Caco-2 (cell line): ENCODE measurements around the gene OTOA. TPM values are rescaled to one million over a fixed set of nuclear protein-coding genes. Genes with fewer than 3 reads are reported as not detected.

Source experiments
- BruUV-seq: library from RNA; stranded (reverse); fragments of 400-500 nt; replicated peaks from 2 replicates; lab custom pipeline; 2021; lab: Mats Ljungman, UMichigan
- CTCF ChIA-PET: fragments of 300-600 bp; sonication (Branson Sonifier 250); formaldehyde crosslinking; loops from one replicate; lab custom pipeline; 2022; ENCODE audit warnings: antibody characterized with exemption; lab: Charles Lee
- POLR2A ChIA-PET: fragments of 300-600 bp; sonication (Branson Sonifier 250); formaldehyde crosslinking; loops from one replicate; lab custom pipeline; 2022; ENCODE audit warnings: antibody characterized with exemption; lab: Charles Lee
- DNase-seq, 2 experiments: peaks; one replicate each; pipeline versions ENCODE4 v3.0.0 to v3.0.0-alpha.2; 2020 to 2022
- H3K27me3 ChIP-seq: replicated peaks from 2 replicates; pipeline ENCODE4 v1.6.0; 2011; ENCODE audit warnings: low read length; ENCODE audit not compliant: control insufficient read depth, insufficient read depth
- H3K36me3 ChIP-seq: 2 replicates; pipeline ENCODE4 v1.5.1; 2011; ENCODE audit warnings: low read length; ENCODE audit not compliant: control insufficient read depth, insufficient read depth
- H3K4me1 ChIP-seq: fragments of 250-450 bp; sonication (Bioruptor Pico); 2 replicates; pipeline ENCODE4 v1.5.1; 2020; ENCODE audit warnings: mild to moderate bottlenecking
- H3K4me3 ChIP-seq: 2 replicates; pipeline ENCODE4 v1.5.1; 2011; ENCODE audit warnings: low read depth, mild to moderate bottlenecking, control low read depth, low read length
- H3K9me3 ChIP-seq: fragments of 250-450 bp; sonication (Bioruptor Pico); 2 replicates; pipeline ENCODE4 v1.5.1; 2020; ENCODE audit warnings: mild to moderate bottlenecking, moderate library complexity
- H3K27ac Mint-ChIP-seq: one replicate; pipeline ENCODE4 v1.8.0; 2022; ENCODE audit warnings: mixed read lengths; ENCODE audit not compliant: unreplicated experiment
- H3K27me3 Mint-ChIP-seq: one replicate; pipeline ENCODE4 v1.8.0; 2022; ENCODE audit warnings: mixed read lengths; ENCODE audit not compliant: insufficient read depth, unreplicated experiment
- H3K36me3 Mint-ChIP-seq: one replicate; pipeline ENCODE4 v1.8.0; 2022; ENCODE audit warnings: mild to moderate bottlenecking, mixed read lengths; ENCODE audit not compliant: insufficient read depth, unreplicated experiment
- H3K4me1 Mint-ChIP-seq: one replicate; pipeline ENCODE4 v1.8.0; 2022; ENCODE audit warnings: low read depth, mixed read lengths; ENCODE audit not compliant: unreplicated experiment
- H3K4me3 Mint-ChIP-seq: one replicate; pipeline ENCODE4 v1.8.0; 2022; ENCODE audit warnings: mild to moderate bottlenecking, moderate library complexity, mixed read lengths; ENCODE audit not compliant: unreplicated experiment
- H3K9me3 Mint-ChIP-seq: one replicate; pipeline ENCODE4 v1.8.0; 2022; ENCODE audit warnings: mixed read lengths; ENCODE audit not compliant: unreplicated experiment
- intact Hi-C: fragments of 100-400 bp; cut with micrococcal nuclease; formaldehyde crosslinking; loops from one replicate; pipeline ENCODE4 v1.10.0; 2022; ENCODE audit not compliant: unreplicated experiment
- total RNA-seq: library from RNA; stranded (reverse); gene quantifications from 2 replicates; pipeline ENCODE4 v1.2.3, GENCODE V29; 2022
- TF ChIP-seq, protein P1 (sequence below), 2 experiments: fragments of 200-600 bp in 1 of 2; IDR thresholded peaks; 1 replicate in 1 of 2; 2 replicates in 1 of 2; pipeline versions ENCODE4 v1.5.1 to v1.8.0; 2011 to 2022; ENCODE audit warnings: antibody characterized with exemption in 1 of 2, control low read depth in 1 of 2, inconsistent platforms in 1 of 2, low read depth in 1 of 2, low read length in 1 of 2, mild to moderate bottlenecking in 1 of 2, moderate library complexity in 1 of 2; ENCODE audit not compliant: insufficient read depth in 1 of 2, severe bottlenecking in 1 of 2, unreplicated experiment in 1 of 2

The OTOA gene
- total RNA-seq, 1 experiment from 2014 or later: not detected

GRCh38 chr16:21642861-21643260 is 20.9 kb upstream of the OTOA start:
- Mint-ChIP-seq H3K27me3 (no peaks in the 10 kb centered on the region), H3K27ac (no peak overlapping the region), H3K4me3 (no peak overlapping the region), H3K9me3 (no peaks in the 10 kb centered on the region), H3K4me1 (peaks cover 7% of the 10 kb centered on the region), H3K36me3 (no peaks in the 10 kb centered on the region)
- no peaks in the 10 kb centered on the region for H3K27me3 ChIP-seq
- TF ChIP-seq, protein P1, sequence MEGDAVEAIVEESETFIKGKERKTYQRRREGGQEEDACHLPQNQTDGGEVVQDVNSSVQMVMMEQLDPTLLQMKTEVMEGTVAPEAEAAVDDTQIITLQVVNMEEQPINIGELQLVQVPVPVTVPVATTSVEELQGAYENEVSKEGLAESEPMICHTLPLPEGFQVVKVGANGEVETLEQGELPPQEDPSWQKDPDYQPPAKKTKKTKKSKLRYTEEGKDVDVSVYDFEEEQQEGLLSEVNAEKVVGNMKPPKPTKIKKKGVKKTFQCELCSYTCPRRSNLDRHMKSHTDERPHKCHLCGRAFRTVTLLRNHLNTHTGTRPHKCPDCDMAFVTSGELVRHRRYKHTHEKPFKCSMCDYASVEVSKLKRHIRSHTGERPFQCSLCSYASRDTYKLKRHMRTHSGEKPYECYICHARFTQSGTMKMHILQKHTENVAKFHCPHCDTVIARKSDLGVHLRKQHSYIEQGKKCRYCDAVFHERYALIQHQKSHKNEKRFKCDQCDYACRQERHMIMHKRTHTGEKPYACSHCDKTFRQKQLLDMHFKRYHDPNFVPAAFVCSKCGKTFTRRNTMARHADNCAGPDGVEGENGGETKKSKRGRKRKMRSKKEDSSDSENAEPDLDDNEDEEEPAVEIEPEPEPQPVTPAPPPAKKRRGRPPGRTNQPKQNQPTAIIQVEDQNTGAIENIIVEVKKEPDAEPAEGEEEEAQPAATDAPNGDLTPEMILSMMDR (IDR thresholded peaks at IDR 0.05; ENCODE audit: insufficient read depth in 1 of 2, low read depth in 1 of 2, low read length in 1 of 2, severe bottlenecking in 1 of 2, unreplicated experiment in 1 of 2): no peak
- no peaks in the 10 kb centered on the region for H3K9me3 ChIP-seq
- CTCF ChIA-PET: no interaction called here
- intact Hi-C loops: no loop called here
- no peak for DNase-seq
- H3K36me3 ChIP-seq: no peaks in the 10 kb centered on the region
- no TSS peak for BruUV-seq
- POLR2A ChIA-PET: no interaction called here
- no peak overlapping the region for H3K4me3 ChIP-seq
- peaks cover 4% of the 10 kb centered on the region; the same call in 1 of the 2 replicates for H3K4me1 ChIP-seq

- TF ChIP-seq, protein P1 (IDR thresholded peaks at IDR 0.05; ENCODE audit: insufficient read depth in 1 of 2, low read depth in 1 of 2, low read length in 1 of 2, severe bottlenecking in 1 of 2, unreplicated experiment in 1 of 2): no peak
- intact Hi-C loops: no loop called here
- POLR2A ChIA-PET: no interaction called here
- BruUV-seq: no TSS peak
- DNase-seq: no peak
- H3K27me3 Mint-ChIP-seq: no peaks in the 10 kb centered on the region
- H3K9me3 Mint-ChIP-seq: no peaks in the 10 kb centered on the region
- H3K9me3 ChIP-seq: no peaks in the 10 kb centered on the region
- H3K4me1 Mint-ChIP-seq: peaks cover under 1% of the 10 kb centered on the region
- CTCF ChIA-PET: no interaction called here
- no peak overlapping the region for H3K4me3 ChIP-seq
- H3K4me3 Mint-ChIP-seq: no peak overlapping the region
- no peaks in the 10 kb centered on the region for H3K27me3 ChIP-seq
- H3K36me3 Mint-ChIP-seq: no peaks in the 10 kb centered on the region
- H3K27ac Mint-ChIP-seq: no peak overlapping the region
- no peaks in the 10 kb centered on the region for H3K36me3 ChIP-seq
- H3K4me1 ChIP-seq: no peaks in the 10 kb centered on the region
Observed at GRCh38 chr16:21643785-21644184, 20.0 kb upstream of the OTOA start.

DNA sequence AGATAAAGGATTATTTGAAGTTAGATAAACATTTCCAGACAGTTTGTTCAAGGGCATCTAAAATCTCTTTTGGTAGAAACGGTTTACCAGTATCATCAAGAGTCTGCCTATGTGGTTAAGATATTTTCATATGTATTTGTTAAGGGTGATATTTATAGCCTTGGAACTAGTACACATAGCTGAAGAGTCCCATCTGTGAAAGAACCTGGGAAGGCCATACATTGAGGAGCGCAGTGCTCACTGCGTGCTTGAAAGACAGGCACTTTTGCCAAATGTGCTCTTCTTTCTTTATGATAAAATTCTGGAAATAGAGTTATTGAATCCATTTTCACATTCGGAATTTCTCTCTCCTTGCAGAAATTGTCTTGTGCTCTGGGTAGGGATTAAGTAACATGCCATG is 19.1 kb upstream of the OTOA start:
- Histone ChIP-seq H3K4me1 (no peaks in the 10 kb centered on the region), H3K36me3 (no peaks in the 10 kb centered on the region), H3K4me3 (no peak overlapping the region), H3K9me3 (no peaks in the 10 kb centered on the region), H3K27me3 (no peaks in the 10 kb centered on the region)
- no peaks in the 10 kb centered on the region for H3K27me3 Mint-ChIP-seq
- no peaks in the 10 kb centered on the region for H3K9me3 Mint-ChIP-seq
- no TSS peak for BruUV-seq
- no peaks in the 10 kb centered on the region for H3K4me1 Mint-ChIP-seq
- no peak overlapping the region for H3K4me3 Mint-ChIP-seq
- TF ChIP-seq, protein P1 (IDR thresholded peaks at IDR 0.05; ENCODE audit: insufficient read depth in 1 of 2, low read depth in 1 of 2, low read length in 1 of 2, severe bottlenecking in 1 of 2, unreplicated experiment in 1 of 2): no peak
- ChIA-PET CTCF (no interaction called here), POLR2A (no interaction called here)
- no peak overlapping the region for H3K27ac Mint-ChIP-seq
- intact Hi-C loops: no loop called here
- DNase-seq: no peak
- H3K36me3 Mint-ChIP-seq: no peaks in the 10 kb centered on the region
